Fibroblast of skin of abdomen (primary cell): ENCODE results near the gene CDC37L1. TPM values are rescaled to one million over a fixed set of nuclear protein-coding genes. Genes with fewer than 3 reads are reported as not detected.
"Not testable (repeated sequence)": the region's sequence is repeated elsewhere in the genome, so short reads cannot be mapped to it uniquely, and the experiment has no call there.

Source experiments
- DNase-seq: peaks from one replicate; pipeline ENCODE4 v3.0.0-alpha.2; 2013
- polyA plus RNA-seq, 2 experiments: library from polyadenylated mRNA; unstranded; fragments of 120-200 nt; gene quantifications; one replicate each; pipeline ENCODE4 v1.2.1, GENCODE V29; 2013; ENCODE audit not compliant: insufficient read length in 2 of 2

The CDC37L1 gene
- 14.7 TPM for polyA plus RNA-seq (2013, experiment 1 of 2; ENCODE audit: insufficient read length)
- polyA plus RNA-seq (2013, experiment 2 of 2; ENCODE audit: insufficient read length), result 14.4 TPM

GRCh38 chr9:4679268-4680172, at the start of gene CDC37L1:
Gene CDC37L1, plus strand, starts transcription at chr9:4679569. Its CDS starts 199 bp downstream, at chr9:4679768.
- peak; percentile 96 for DNase-seq

DNA sequence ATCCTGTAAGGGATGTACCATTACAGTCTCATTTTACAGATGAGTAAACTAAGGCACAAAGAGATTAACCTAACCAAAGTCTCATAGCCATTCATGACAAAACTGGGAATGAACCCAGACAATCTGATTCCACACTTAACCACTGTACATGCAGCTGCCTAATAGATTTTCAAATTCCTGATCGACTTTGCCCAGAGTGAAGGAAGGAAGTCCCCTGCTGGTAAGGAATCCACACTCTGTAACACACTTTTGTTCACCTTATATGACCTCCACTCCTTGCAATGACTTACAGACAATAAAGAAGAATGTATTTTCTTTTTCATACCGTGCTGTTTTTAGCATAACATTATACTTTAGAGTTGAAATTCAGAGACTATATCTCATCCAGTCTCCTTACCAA, 48.5 kb upstream of the CDC37L1 start:
- peak; percentile 9 for DNase-seq

DNA sequence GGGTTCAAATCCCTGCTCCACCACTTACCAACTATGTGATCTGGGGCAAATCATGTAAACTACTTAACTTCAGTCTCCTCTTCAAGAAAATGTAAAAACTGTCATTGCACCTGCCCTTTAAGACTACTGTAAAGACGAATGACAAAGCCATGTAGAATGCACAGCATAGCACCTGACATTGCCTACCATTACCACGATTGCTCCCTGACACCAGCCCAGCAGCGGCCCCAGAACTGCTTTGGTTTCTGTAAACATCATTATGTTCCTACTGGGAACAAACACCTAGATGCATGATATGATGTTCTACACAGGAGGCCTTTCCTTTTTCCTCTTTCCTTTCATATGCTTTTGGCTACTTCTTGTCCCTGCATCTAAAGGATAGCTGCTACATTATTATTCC, 40.4 kb upstream of the CDC37L1 start:
- no peak for DNase-seq

DNA sequence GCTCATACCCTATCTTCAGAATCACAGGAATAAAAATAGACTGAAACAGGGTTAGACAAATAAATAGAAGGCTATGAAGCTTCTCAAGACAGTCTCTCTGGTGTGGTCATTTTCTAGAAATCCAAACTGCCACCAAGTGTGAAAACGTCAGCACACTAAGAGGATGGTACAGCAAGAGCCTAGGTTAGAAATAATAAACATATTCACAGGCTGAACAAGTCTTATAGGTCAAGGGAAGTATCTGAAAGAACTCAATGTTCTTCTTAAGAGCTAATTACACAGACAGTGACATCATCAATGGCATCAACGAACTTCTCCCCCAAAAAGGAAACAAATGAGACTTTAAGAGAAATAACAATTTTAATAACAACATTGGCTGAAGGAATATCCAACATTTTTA, 39.9 kb upstream of the CDC37L1 start:
- DNase-seq, result no peak

DNA sequence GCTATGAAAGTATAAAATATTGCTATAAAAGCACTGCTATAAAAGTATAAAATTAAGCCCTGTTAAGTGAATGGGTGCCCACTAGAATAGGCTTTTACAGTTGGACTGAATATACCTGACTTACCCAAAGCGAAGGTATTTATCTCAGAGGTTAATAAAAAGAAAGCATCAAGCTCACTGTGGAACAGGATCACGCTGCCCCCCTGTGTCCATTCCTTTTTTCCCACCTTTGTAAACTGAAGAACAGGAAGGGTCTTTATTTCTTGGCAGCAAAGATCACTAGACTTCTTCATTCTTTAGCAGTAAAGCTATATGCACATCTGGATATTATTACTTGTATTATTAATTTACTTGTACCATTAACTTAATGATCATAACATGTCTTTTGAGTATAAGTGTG, 39.3 kb upstream of the CDC37L1 start:
- DNase-seq, result no peak

- no peak for DNase-seq
Observed at GRCh38 chr9:4642351-4642750, 37.0 kb upstream of the CDC37L1 start.

GRCh38 chr9:4654084-4654483, 25.3 kb upstream of the CDC37L1 start:
- no peak for DNase-seq

- DNase-seq, result no peak
Observed at GRCh38 chr9:4654538-4654937, 24.8 kb upstream of the CDC37L1 start.

- not testable (repeated sequence) for DNase-seq
Observed at GRCh38 chr9:4656196-4656595, 23.2 kb upstream of the CDC37L1 start.

DNA sequence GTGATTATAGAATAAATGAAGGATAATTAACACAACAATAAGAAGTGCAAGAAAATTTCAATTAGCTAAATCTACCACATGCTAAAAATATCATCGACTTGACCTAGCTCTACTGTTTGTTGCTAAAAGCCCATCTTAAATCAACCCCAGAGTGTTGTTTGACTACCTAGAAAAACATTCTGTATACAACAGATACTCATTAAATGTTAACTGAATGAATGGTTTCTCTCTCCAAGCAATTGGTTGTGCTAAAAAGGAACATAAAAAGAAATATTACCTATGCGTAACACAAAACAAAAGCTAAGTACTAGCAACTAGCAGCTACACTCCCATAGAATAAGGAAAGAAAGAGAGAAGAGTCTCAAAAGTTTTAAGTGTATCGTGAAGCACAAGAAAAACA, 22.7 kb upstream of the CDC37L1 start:
- DNase-seq, result no peak

- DNase-seq, result no peak
Observed at GRCh38 chr9:4657426-4658159, 21.8 kb upstream of the CDC37L1 start.

DNA sequence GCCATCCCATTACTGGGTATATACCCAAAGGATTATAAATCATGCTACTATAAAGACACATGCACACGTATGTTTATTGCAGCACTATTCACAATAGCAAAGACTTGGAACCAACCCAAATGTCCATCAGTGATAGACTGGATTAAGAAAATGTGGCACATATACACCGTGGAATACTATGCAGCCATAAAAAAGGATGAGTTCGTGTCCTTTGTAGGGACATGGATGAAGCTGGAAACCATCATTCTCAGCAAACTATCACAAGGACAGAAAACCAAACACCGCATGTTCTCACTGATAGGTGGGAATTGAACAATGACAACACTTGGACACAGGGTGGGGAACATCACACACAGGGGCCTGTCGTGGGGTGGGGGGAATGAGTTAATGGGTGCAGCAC, 18.7 kb upstream of the CDC37L1 start:
- not testable (repeated sequence) for DNase-seq

DNA sequence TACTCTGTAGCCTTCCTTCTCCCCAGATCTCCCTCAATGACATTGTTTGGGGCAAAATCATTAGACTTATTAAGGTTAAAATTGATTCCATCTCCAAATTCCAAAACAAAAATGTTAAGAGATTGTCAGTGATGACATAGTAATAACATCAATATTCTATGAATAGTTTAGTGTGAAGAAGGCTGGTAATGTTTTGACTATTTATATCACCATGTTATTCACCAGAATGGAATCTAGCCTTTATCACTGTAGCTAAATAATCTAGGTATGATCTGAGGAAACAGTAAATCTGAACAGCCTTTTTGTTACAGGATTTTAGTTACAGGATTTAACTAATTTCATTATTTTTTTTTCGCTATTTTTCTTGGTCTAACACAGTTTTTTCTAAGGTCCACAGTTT, 18.2 kb upstream of the CDC37L1 start:
- DNase-seq, result peak; percentile 33

DNA sequence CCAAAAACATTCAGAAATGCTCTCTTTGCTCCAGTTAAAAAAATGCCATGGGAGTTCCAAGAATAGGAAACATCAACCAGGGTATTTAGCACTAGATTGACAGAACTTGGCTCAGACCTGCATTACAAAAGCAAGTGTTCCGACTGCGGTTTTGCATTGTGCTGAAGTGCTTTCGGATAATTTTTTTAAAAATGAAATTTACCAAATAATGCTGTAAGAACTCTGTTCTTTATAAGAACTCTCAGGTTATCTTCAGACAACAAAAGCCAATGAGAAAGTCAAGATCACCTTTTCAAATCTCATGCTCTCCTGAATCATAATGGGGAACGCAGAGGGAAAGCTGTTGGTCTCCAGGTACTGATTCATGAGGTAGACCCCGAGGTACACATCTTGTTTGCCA, 17.8 kb upstream of the CDC37L1 start:
- DNase-seq, result no peak

- peak; percentile 73 for DNase-seq
Observed at GRCh38 chr9:4662108-4662988, 17.0 kb upstream of the CDC37L1 start, which contains the start of gene PLPP6. Gene PLPP6, plus strand, starts transcription at chr9:4662294. Its CDS starts 82 bp downstream, at chr9:4662376.

DNA sequence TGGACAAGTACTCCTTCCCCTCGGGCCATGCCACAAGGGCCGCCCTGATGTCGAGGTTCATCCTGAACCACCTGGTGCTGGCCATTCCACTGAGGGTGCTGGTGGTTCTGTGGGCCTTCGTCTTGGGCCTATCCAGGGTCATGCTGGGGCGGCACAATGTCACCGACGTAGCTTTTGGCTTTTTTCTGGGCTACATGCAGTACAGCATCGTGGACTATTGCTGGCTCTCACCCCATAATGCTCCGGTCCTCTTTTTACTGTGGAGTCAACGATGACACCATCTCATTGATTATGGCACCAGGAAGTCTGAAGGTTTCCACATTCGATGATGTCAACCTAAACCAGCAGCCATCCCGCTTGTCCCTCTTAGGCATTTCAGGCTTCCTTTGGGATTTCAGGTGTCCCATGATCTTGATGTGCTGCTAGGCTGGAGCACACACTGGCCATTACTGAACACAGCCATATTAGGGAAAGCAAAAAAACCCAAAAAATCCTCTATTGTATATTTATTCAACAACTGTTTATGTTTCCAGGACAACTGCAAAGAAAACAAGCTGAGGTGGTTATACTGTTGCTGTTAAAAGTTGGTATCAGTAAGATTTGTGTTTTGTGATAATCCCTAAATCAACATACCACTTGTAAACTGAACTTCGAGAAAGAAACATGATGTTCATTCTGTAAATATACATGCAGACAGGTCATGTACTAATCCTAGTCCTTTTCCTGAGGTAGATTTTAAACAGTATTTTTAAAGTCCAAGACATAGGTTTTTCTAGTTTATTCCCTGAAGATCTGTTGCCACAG, 16.2 kb upstream of the CDC37L1 start:
- DNase-seq, result no peak

GRCh38 chr9:4663956-4664355, 15.4 kb upstream of the CDC37L1 start:
- DNase-seq, result no peak

DNA sequence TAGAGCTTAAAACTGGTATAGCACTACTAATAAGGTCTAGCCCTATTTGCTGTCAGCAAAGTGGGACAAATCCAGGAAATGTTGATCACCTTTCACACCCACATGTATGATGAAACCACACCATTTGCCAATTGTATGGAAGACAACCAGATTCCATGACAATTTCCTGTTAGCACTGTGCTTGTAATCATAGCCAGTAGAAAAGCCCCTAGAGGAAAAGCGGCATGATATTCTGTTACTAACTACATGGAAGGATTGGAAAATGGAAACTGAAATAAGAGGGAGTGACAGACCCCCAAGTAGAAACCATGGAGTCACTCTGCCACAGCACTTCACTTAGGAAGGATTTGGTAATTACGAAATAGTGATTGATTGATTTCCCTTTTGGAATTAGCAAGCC, 14.0 kb upstream of the CDC37L1 start:
- DNase-seq, result peak; percentile 42

DNA sequence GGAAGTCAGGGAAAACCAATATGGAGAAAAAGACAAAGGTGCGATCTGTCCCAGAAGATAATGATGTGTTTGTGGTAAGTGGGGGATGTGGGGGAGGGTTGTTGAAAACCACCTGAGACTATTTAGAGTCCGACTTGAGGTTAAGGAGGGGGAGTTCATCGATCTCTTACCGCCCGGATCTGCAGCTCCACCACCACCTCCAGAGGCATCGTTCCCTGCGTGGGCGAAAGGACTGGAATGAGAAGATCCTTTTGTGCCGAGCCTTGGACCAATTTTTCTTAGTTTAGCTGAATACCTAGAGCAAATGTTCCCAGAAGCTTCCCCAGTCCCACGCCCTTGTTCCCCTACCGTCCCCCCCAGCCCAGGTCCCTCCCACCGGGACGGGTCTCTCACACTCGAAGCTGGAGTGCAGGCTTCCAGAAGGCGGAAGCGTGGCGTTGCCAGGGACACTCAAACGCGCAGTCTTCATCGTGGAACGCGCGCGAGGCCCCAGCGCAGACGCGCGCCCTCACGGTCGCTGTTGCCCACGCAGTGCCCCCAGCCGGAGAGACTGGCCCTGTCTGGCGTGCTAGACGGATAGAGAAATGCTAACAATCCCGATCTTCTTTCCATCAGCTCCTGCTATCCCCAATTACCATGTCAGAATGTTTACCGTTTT, 13.2 kb upstream of the CDC37L1 start, which contains the start of gene SPATA6L:
Gene SPATA6L, minus strand, starts transcription at position 439 of the 658 bp plus-strand sequence. Its CDS starts 230 bp downstream, at position 209.
- DNase-seq, result peak; percentile 41

DNA sequence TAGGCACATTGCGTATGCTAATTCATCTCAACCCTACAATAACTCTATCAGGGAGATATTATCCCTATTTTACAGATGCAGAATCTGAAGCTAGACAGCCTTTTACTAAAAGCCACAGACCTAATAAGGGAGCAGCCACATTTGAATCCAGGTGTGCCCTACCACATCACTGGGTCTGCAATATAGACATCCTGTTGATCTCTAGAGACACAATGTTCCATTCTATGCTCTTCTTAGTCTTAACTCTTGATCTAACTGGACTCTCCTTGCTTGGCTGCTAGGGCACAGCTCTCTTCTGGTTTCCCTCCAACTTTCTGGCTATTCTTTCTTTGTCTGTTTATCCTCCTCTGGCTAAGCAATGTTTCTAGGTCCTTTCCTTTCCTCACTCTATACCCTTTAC, 11.7 kb upstream of the CDC37L1 start:
- DNase-seq, result no peak

DNA sequence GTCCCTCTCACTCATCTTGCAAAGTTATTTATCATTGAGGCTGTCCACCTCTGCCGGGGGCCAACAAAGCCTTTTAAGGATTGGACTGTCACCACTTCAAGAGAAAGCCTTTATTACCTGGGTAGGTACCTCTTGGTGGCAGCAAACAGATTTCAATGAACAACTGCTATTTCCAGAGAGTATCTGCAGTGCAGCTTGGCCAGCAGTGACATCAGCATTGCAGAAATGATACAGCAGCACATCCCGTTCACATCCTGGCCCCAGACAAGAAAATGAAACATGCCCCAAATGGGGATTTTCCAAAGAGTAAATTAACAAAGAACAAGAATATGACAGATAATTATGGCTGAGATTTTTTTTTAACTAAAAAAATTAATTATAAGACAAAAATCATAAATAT, 10.8 kb upstream of the CDC37L1 start:
- DNase-seq, result no peak
